ENCODE data around the gene CXCL8. TPM values are rescaled to one million over a fixed set of nuclear protein-coding genes. Genes with fewer than 3 reads are reported as not detected.

The CXCL8 gene
- total and polyA plus RNA-seq, 9 of the 15 experiments (the other 6 are each of a cell fraction or from before 2014, with no cell fraction given): 1.6 to 7.7 (median 3.3) TPM

- no peak for TF ChIP-seq XRCC4 (IDR thresholded peaks at IDR 0.05; ENCODE audit: extremely low read depth, insufficient read depth, insufficient read length)
- no peak for TF ChIP-seq FOXK1 (CRISPR knock-in tag; IDR thresholded peaks at IDR 0.05; ENCODE audit: borderline replicate concordance)
- no peak for TF ChIP-seq RNF219 (CRISPR knock-in tag; IDR thresholded peaks at IDR 0.05)
- TF ChIP-seq NFATC3 (IDR thresholded peaks at IDR 0.05): no peak
- TF ChIP-seq YY1 (IDR thresholded peaks at IDR 0.05; ENCODE audit: borderline replicate concordance in 1 of 3, control insufficient read depth in 1 of 3, extremely low read depth in 1 of 3, insufficient read depth in 3 of 3, insufficient read length in 1 of 3, insufficient replicate concordance in 2 of 3, low read depth in 1 of 3, low read length in 2 of 3): peak in 1 of 3 experiments; percentile 45
- no peak for TF ChIP-seq ZBTB26 (CRISPR knock-in tag; IDR thresholded peaks at IDR 0.05)
- TF ChIP-seq NR2F6 (CRISPR knock-in tag; IDR thresholded peaks at IDR 0.05): no peak
- no peak for TF ChIP-seq TOE1 (IDR thresholded peaks at IDR 0.05; ENCODE audit: borderline replicate concordance)
- TF ChIP-seq TOE1 (CRISPR knock-in tag; IDR thresholded peaks at IDR 0.05; ENCODE audit: borderline replicate concordance, low read depth): no peak
- TF ChIP-seq ATF7 (IDR thresholded peaks at IDR 0.05): peak; percentile 69; the same call in 1 of the 2 replicates
- TF ChIP-seq NRF1 (conservative IDR thresholded peaks at IDR 0.05 in 1 of 2, IDR thresholded peaks at IDR 0.05 in 1 of 2): no peak
- no peak for TF ChIP-seq JUNB (CRISPR knock-in tag; conservative IDR thresholded peaks at IDR 0.05)
- TF ChIP-seq ZNF518B (CRISPR knock-in tag; IDR thresholded peaks at IDR 0.05): no peak
- TF ChIP-seq GATA2 (CRISPR knock-in tag; IDR thresholded peaks at IDR 0.05): no peak
- TF ChIP-seq ZMIZ1 (IDR thresholded peaks at IDR 0.05; ENCODE audit: low read depth in 2 of 2, low read length in 2 of 2): no peak
- TF ChIP-seq ZNF224 (CRISPR knock-in tag; IDR thresholded peaks at IDR 0.05): no peak
- peak; percentile 78 for TF ChIP-seq SMARCA4 (IDR thresholded peaks at IDR 0.05)
- TF ChIP-seq ELF2 (CRISPR knock-in tag; IDR thresholded peaks at IDR 0.05): no peak
These were observed at the start of gene CXCL8 (continued) for GRCh38 chr4:73740353-73740778.
